Occipital lobe (tissue), 3 donors: ENCODE measurements around the gene ERG. TPM values are rescaled to one million over a fixed set of nuclear protein-coding genes. Genes with fewer than 3 reads are reported as not detected.

ENCODE experiments used
- DNase-seq: peaks from one replicate; lab custom pipeline; 2025; lab: John Stamatoyannopoulos, UW
- small RNA-seq: library from RNA; depleted of rRNA; stranded (forward); fragments of <200 nt; gene quantifications from one replicate; pipeline ENCODE3, GENCODE V24; 2014
- total RNA-seq: library from RNA; depleted of rRNA; stranded (reverse); fragments of >200 nt; gene quantifications from one replicate; pipeline ENCODE4 v1.2.3, GENCODE V29; 2014

The ERG gene
- total RNA-seq, 1 donor from 2014 or later = 1.2 TPM

DNA sequence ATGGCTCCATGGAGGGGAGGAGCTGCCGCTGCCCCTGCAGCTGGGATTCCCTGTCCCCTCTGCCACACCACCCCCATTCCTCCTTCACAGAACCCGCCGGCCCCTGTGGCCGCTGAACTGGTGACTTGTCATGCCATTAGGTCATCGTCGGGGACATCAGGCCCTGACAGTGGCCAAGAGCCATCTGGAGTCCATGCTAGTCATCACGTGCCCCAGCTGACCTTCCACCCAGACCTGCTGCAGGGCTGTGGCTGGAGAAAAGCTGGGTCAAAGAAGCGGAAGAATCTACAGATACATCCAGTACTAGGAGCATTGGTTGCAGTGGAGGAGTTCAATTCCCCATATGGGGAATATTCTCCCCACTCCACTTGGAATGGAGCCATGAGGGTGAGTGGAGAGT lies 163.4 kb downstream of the ERG start:
- DNase-seq = no peak

- DNase-seq = no peak
Measured at GRCh38 chr21:38333301-38334272, 164.7 kb downstream of the ERG start.

DNA sequence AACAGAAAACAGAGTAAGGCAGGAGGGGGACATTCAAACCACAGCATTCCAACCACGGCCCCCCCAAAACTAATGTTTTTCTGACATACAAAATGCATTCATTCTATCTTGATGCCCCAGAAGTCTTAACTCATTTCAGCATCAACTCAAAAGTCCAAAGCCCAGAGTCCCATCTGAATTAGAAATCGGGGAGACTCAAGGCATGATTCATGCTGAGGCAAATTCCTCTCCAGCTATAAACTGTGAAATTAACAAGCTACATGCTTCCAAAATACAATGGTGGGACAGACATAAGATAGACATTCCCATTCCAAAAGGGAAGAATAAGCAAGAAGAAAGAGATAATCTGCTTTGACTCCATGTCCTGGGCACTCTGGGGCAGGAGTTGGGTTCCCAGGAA lies 167.6 kb downstream of the ERG start:
- no peak for DNase-seq

Small RNAs within 50 kb of the gene (small RNA-seq; reads per million reads assigned to genes)
- not detected for gene SNRPGP13

Other genes starting within 250 kb of the ERG start
- gene KCNJ15, start 241.5 kb downstream of the ERG start, total RNA-seq = under 0.01 TPM